ENCODE data around the gene STON1.
A peak's percentile ranks its signal among the peaks of the same experiment; 100 is the strongest.
"Not testable (repeated sequence)": the region's sequence is repeated elsewhere in the genome, so short reads cannot be mapped to it uniquely, and the experiment has no call there.

STON1 gene, protein sequence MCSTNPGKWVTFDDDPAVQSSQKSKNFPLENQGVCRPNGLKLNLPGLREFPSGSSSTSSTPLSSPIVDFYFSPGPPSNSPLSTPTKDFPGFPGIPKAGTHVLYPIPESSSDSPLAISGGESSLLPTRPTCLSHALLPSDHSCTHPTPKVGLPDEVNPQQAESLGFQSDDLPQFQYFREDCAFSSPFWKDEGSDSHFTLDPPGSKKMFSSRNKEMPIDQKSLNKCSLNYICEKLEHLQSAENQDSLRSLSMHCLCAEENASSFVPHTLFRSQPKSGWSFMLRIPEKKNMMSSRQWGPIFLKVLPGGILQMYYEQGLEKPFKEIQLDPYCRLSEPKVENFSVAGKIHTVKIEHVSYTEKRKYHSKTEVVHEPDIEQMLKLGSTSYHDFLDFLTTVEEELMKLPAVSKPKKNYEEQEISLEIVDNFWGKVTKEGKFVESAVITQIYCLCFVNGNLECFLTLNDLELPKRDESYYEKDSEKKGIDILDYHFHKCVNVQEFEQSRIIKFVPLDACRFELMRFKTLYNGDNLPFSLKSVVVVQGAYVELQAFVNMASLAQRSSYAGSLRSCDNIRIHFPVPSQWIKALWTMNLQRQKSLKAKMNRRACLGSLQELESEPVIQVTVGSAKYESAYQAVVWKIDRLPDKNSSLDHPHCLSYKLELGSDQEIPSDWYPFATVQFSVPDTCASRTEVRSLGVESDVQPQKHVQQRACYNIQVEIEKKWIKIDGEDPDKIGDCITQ

DNA sequence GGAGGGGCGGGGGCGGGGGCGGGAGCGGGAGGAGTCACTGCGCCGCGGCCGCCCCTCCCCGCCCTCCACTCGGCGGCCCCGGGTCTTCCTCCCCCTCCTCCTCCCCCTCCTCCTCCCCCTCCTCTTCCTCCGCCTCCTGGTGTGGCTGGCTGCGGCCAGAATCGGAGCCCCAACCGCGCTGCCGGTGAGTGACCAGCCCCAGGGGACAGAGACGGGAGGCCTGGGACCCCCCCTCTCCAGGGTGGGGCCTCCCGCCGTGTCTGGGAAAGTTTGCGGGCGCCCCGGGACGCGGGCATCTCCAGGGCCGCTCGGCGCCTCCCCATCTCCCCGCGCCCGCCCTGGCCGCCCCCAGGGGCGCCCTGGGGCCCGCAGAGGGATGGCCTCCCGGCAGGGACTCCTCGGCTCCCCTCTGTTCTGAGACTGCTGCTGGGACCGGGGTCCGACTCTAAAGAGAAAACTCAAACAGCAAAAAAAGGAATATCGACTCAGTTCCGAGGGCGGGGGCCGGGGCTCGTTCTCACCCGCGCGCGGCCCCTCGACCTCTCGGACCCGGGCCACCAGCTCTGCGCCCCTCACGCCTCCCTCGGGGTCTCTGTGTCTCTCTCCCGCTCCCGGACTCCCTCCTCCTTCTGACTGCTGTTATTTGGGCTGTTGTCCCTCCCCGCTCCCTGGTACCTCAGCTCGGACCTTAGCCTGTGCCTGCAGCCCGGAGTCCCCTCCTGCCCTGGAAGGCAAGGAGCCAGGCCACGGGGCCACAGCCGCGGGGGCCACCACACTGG is at the start of gene STON1:
Gene STON1 (plus strand): TSS at position 122 of the 779 bp plus-strand sequence. CDS start 50,480 bp downstream, outside the sequence.
- no peak for DNase-seq (ENCODE audit: low read depth, low spot score)

DNA sequence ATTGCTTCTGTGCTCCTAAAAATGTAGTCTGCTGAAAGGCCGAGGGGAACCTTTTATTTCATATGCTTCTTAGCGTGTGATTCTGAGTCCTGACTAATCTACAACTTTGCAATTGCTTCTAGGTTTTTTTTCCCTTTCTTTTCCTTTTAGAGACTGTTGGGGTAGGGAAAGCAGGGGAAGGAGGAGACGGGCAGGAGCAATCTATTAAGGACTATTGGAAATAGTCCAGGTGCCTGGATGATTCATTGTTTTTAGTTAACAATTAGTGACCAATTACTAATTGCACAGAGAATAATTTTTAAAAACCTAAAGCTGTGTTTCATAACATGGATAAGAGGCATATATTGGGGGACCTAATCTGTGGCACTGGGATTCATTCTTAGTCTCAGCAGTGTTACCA is 49.4 kb upstream of the STON1 start:
- no peak for DNase-seq (ENCODE audit: low read depth, low spot score)

DNA sequence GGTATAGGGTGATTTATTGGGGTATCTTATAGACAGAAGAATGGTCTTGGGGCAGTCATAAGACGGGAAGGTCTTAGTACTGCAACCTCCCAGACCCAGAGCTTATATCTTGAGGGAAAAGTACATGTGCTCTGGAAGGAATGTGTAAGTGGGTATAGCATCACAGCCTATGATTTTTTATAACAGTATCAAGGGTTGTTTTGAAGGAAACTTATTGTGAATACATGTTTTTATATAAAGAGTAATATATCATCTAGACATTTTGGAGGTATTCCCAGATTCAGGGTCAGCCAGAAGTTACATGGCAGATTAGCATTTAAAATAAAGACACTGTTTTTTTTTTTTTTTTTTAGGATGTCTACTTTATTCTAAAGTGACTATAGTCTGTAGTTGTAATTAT is 47.6 kb upstream of the STON1 start:
- no peak for DNase-seq (ENCODE audit: low read depth, low spot score)

DNA sequence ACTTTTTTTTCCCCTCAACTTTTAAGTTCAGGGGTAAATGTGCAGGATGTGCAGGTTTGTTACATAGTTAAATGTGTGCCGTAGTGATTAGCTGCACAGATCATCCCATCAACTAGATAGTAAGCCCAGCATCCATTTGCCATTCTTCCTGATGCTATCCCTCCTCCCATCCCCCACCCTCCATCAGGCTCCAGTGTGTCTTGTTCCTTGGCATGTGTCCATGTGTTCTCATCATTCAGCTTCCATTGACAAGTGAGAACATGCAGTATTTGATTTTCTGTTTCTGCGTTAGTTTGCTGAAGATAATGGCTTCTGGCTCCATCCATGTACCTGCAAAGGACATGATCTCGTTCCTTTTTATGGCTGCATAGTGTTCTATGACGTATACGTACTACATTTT is 47.2 kb upstream of the STON1 start:
- DNase-seq (ENCODE audit: low read depth, low spot score) = no peak

DNA sequence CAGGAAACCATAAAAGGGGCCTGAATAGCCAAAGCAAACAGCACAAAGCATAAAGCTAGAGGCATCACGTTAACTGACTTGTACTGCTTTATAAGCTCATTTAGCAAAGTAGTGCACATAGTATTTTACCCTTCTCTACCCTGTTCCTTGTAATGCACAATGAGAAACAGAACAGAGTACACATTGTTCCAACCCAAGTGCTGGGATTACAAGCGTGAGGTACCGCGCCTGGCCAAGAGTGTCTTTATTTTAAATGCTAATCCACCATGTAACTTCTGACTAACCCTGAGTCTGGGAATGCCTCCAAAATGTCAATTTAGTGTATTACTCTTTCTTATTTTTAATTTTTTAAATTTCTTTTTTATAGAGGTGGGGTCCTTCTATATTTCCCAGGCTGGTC is 46.4 kb upstream of the STON1 start:
- no peak for DNase-seq (ENCODE audit: low read depth, low spot score)

DNA sequence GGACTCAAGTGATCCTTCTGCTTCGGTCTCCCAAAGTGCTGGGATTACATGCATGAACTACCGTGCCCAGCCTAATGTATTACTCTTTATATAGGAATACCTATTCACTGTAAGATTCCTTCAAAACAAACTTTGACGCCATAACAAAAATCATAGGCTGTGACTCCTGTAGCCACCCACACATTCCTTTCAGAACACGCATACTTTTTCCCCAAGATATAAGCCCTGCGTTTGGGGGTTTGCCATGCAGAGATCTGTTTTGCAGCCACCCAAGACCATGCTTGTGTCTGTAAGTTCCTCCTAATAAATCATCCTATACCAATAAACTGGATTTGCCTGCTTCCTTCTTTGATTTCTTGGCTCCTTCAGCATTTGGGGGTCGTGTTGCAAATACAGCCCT is 46.0 kb upstream of the STON1 start:
- no peak for DNase-seq (ENCODE audit: low read depth, low spot score)

DNA sequence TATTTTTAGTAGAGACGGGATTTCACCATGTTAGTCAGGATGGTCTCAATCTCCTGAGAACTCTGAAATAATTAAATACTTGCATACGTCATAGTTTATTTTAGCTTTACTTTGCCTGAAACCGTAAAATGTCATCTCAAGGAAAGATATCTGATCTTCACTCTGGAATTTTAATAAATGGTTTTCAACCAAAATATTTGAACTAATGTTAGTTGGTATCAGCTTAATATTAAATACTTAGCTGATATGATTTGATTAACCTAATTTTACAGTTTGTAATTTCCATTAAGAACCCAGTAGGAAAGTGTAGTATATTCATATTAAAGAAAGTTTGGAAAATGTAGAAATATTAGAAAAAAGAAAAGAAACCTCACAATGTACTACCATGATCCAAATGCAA is 41.4 kb upstream of the STON1 start:
- DNase-seq (ENCODE audit: low read depth, low spot score) = no peak

DNA sequence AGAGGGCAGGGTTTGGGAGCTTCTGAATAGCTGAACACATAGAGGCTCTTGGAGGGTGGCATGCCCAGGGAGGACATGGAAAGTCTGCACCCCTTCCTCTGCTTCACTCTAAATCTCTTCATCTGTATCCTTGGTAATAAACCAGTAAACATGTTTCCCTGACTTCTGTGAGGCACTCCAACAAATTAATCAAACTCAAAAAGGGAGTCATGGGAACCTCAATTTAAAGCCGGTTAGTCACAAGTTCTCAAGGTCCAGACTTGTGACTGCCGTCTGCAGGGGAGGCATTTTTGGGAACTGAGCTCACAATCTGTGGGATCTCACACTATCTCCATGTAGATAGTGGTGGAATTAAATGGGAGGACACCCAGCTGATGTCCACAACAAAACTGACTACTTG is 33.1 kb upstream of the STON1 start:
- DNase-seq (ENCODE audit: low read depth, low spot score) = no peak

DNA sequence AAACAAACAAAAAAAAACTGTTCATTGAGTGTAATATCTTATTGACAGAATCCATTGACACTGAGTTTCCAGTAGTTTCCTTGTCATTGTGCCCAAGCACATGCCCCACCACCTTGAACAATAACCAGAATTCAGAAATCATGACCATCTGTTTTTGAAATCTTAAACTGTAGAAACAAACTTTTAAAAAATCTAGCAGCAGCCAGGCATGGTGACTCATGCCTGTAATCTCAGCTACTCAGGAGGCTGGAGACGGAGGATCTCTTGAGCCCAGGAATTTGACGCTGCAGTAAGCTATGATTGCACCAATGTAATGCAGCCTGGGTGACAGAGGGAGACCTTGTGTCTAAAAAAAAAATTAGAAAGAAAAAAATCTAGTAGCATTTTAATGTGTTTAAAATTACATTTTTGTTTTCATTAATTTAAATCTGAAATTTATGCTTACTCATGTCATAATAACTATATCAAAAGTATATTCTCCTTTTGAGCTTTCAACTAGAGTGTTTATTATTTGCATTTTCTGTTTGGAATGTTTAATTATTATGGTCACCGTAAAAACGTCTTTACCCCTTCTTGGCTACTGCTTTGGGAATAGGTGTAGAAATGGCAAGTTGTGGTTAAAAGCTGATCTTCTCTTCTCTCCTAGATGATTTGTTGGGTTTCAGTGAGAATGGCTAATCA is 25.2 kb upstream of the STON1 start:
- DNase-seq (ENCODE audit: low read depth, low spot score) = peak; percentile 23

DNA sequence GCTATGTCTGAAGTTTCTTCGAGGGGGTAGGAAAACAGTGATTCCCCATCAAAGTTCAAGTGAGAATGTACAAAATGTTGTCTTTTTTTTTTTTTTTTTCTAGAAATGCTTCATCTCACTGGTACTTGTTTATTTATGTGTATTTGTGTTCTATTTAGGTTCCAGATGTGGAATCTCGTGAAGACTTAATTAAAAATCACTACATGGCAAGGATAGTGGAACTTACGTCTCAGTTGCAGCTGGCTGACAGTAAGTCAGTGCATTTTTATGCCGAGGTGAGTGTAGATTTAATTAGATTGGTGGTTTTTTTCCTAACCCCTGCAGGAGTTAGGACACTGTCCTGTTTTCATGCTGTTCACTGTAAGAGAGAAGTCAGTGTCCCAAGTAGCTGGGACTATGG is 22.8 kb upstream of the STON1 start:
- no peak for DNase-seq (ENCODE audit: low read depth, low spot score)

DNA sequence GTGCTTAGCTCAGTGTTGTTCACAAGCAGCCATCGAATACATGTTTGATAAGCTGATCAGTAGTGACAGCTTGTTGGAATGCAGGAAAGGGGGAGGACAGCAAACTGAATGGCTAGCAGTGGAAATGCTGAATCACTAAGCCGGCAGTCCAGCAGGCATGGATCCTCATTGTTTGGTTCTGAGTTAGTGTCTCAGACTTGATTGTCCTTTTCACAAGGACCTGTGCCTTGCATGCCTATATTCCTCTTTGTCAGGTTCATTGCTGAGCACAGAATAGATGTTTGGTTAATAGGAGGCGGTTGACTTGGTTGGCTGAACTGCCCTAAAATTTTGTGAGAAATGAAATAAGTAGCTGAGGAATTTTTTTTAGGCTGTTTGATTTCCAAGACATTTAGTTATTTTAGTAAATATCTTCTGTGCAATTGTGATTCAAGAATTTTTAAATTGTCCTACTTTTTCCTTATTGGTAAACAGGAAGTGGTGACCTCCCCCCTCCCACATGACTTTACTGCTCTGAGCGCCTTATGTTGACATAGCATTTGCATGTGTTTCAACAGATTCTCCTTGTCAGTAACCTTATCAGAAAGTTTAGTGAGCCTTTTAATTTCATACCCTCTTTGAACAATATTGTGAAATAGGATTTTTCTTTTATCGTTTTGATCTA is 21.4 kb upstream of the STON1 start:
- DNase-seq (ENCODE audit: low read depth, low spot score) = no peak

DNA sequence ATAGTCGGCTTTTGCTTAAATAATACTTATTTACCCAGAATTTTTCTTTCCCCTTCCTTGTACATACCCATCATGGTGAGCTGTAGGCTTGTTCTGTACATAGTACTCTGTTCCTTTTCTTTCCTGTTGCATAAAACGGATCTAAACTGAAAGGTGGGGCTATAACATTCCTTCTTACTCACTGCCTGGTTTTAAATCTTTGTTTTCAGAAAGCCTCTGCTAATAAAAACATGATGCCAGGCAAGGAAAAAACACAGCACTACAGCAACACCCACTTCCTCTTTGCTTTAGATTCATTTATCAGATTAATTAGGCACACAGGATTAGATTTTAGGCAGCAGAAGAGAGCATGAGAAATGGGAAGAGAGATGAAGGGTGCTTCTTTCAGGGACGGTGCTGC is 19.6 kb upstream of the STON1 start:
- no peak for DNase-seq (ENCODE audit: low read depth, low spot score)

DNA sequence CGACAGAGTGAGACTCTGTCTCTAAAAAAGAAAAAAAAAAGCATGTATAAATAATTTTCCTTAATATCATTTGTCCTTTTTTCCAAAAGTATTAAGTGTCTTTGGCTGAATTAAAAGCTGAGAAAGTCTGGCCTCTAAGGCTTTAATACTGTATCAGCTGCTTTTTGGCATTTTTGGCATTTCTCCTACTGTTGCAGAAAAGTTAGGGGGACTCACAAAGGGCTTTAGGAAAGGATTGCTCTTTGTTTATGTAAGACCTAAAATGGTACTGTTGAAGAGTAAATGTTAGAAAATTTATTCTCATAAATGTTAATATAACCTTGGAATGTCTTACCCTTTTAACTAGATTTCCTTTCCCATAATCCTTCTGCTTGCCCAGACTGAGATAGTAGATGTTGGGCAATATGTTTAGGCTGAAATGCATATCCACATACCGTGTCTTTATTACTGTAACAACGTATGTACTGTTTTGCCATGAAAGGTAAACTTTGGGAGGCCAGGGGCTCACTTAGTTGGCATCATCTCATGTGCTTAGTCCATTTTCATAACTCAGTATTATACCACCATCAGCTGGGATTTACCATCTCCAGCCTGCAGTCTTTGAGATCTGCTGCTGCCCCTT is 18.0 kb upstream of the STON1 start:
- DNase-seq (ENCODE audit: low read depth, low spot score) = no peak

DNA sequence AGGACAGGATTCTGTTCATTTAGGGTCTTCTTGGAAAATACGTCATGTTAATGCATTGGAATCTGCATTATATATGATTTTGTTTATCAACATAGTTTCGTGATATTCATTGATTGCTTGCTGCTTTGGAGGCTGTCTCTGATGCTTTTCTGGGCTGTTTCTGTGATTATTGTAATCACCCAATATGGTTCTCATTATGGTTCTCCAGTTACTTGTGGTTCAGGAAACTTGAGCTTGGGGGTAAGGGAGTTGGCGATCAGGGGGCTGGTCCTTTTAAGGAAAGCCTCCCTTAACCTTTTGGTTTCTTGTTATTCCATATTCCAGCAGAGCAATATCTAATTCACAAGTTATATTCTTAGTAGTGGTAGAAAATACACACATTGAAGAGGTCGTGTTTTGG is 17.4 kb upstream of the STON1 start:
- DNase-seq (ENCODE audit: low read depth, low spot score) = no peak

DNA sequence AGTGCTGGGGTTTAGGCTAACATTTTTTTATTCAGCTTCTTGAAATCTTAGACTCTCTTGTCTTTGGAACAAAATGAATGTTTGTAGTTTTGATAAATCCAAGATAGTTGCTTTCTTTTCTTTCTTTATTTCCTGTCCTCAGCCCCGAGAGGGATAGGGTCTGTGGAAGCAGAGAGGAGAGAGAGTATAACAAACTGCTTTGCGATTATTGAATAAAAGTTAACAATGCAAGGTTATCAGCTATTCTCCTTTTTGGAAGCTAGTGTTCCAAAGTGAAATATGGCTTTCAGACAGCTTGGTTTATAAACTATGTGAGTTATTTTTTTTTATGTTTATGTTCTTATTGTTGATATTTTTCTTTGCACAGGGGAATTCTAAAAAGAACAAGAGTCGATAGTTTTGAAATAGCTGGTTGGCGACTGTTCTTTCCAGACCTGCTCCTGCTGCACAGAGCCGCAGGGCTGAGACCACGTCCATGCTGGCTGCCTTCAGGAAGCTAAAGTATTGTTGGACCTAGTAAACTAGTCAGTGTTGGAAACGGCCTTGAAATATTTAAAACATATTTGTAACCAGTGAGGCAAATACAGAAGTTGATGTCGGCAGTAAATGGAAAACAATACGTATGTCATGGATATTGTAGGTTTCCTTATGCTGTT is 15.5 kb upstream of the STON1 start:
- DNase-seq (ENCODE audit: low read depth, low spot score) = no peak

DNA sequence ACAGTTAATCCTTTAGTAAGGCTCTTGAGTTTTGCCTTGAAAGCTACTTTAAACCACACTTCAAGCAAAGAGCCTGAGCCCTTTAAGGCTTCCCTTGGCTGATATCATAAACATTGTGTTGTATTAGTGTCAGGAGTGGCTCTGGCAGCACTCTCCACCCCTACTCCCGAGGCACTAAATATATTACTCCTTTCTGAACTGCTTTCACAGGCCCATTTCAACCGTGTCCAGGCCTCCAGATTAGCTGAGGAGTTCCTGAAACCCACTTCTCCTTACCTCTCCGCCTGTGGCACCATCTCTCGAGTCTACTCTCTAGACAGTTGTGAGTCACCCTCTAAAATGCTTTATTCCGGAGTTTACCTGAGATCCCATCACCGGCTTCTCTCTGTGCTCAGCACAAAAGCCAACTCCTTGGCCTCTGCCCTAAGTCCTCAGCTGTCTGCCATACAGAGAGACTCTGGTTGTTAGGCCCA is 14.4 kb upstream of the STON1 start:
- DNase-seq (ENCODE audit: low read depth, low spot score) = no peak

DNA sequence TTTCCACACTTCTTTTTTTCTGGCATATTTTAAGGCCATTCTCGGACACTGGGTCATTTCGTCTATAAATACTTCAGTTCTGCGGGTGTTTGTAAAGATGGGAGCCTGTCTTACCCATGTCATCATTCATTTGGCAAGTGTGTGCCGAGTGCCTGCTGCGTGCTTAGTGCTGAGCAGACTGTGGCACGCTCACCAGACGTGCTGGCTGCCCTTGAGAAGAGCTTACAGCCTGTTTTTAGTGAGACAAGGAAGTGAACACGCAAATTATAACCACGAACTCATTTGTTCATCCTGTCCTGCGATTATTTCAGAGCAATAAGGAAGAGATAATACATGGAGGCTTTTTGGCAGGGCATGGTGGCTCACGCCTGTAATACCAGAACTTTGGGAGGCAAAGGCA is 10.4 kb upstream of the STON1 start:
- DNase-seq (ENCODE audit: low read depth, low spot score) = no peak

DNA sequence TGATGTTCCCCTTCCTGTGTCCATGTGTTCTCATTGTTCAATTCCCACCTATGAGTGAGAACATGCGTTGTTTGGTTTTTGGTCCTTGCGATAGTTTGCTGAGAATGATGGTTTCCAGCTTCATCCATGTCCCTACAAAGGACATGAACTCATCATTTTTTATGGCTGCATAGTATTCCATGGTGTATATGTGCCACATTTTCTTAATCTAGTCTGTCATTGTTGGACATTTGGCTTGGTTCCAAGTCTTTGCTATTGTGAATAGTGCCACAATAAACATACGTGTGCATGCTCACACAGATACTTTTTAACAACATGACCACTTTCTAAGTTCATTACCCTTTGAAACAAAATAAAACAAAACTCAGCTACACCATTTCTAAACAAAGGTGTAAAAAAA is 5.2 kb upstream of the STON1 start:
- DNase-seq (ENCODE audit: low read depth, low spot score) = not testable (repeated sequence)

DNA sequence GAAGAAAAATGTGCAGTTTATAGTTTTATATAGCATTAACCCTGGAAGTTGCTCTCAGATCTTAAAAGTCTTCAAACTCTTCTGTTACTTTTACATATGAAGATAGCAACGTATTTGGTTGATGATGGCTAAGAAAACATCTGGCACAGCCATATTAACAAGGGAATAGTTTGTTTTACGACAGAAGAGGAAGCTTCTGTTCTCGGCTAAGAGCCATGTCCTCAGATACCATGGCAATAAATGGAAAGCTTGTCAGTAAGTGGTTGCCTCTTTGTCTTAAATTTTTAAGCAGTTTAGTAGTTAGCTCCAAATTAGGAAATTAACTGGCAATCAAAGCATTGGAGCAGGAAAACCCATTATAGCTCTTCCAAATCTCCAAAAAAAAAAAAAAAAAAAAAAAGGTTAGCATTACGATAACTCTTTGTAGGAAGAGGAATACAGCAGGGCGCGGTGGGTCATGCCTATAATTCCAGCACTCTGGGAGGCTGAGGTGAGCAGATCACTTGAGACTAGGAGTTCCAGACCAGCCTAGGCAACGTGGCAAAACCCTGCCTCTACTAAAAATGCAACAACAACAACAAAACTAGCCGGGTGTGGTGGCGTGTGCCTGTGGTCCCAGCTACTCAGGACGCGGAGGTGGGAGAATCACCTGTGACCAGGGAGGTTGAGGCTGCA is 4.5 kb upstream of the STON1 start:
- DNase-seq (ENCODE audit: low read depth, low spot score) = no peak
